DMS79 (cell line): ENCODE results near the gene BICD1.
"Not testable (repeated sequence)": the region's sequence is repeated elsewhere in the genome, so short reads cannot be mapped to it uniquely, and the experiment has no call there.

Experiments
- DNase-seq: peaks from one replicate; lab custom pipeline; 2025; lab: John Stamatoyannopoulos, UW

BICD1 gene

GRCh38 chr12:32145096-32145495, 38.4 kb downstream of the BICD1 start:
- no peak for DNase-seq

- no peak for DNase-seq
These were observed 39.6 kb downstream of the BICD1 start for GRCh38 chr12:32146074-32146873.

- DNase-seq: no peak
These were observed 41.7 kb downstream of the BICD1 start for GRCh38 chr12:32148372-32148771.

- no peak for DNase-seq
These were observed 42.8 kb downstream of the BICD1 start for GRCh38 chr12:32149489-32149888.

GRCh38 chr12:32151086-32151485, 44.4 kb downstream of the BICD1 start:
- DNase-seq: no peak

GRCh38 chr12:32151552-32151951, 44.9 kb downstream of the BICD1 start:
- no peak for DNase-seq

- no peak for DNase-seq
These were observed 48.4 kb downstream of the BICD1 start for GRCh38 chr12:32155041-32155440.

GRCh38 chr12:32155961-32156529, 49.4 kb downstream of the BICD1 start:
- DNase-seq: no peak

GRCh38 chr12:32158525-32158924, 51.9 kb downstream of the BICD1 start:
- DNase-seq: no peak

- no peak for DNase-seq
These were observed 52.7 kb downstream of the BICD1 start for GRCh38 chr12:32159381-32159780.

GRCh38 chr12:32159925-32160324, 53.3 kb downstream of the BICD1 start:
- no peak for DNase-seq

- no peak for DNase-seq
These were observed 54.4 kb downstream of the BICD1 start for GRCh38 chr12:32161058-32161457.

GRCh38 chr12:32163596-32163995, 56.9 kb downstream of the BICD1 start:
- DNase-seq: no peak

GRCh38 chr12:32166510-32166909, 59.9 kb downstream of the BICD1 start:
- DNase-seq: no peak

GRCh38 chr12:32170437-32170998, 63.9 kb downstream of the BICD1 start:
- no peak for DNase-seq

GRCh38 chr12:32171211-32171610, 64.6 kb downstream of the BICD1 start:
- DNase-seq: no peak

GRCh38 chr12:32176606-32177005, 70.0 kb downstream of the BICD1 start:
- DNase-seq: no peak

- DNase-seq: no peak
These were observed 71.8 kb downstream of the BICD1 start for GRCh38 chr12:32178341-32179010.

GRCh38 chr12:32179011-32179395, 72.4 kb downstream of the BICD1 start:
- no peak for DNase-seq

- no peak for DNase-seq
These were observed 75.0 kb downstream of the BICD1 start for GRCh38 chr12:32181498-32182175.

GRCh38 chr12:32183650-32184049, 77.0 kb downstream of the BICD1 start:
- DNase-seq: no peak

GRCh38 chr12:32187127-32187526, 80.5 kb downstream of the BICD1 start:
- not testable (repeated sequence) for DNase-seq
